Activated CD8-positive, alpha-beta T cell treated with anti-CD3 and anti-CD28 coated beads, Interleukin-2, amount 10 ng/mL, durations not matched to agents 7 days and 5 days (primary cell): ENCODE data around the gene NELL1. TPM values are rescaled to one million over a fixed set of nuclear protein-coding genes. Genes with fewer than 3 reads are reported as not detected.

Experiments used
- ATAC-seq: fragments of 150-1000 bp; cut with Tn5 transposase; one replicate; pipeline ENCODE4 v1.10.0; 2021; ENCODE audit warnings: moderate library complexity
- CTCF ChIA-PET: fragments of 350-600 bp; sonication (Branson Sonifier 250); formaldehyde crosslinking; loops from one replicate; lab custom pipeline; 2021; ENCODE audit warnings: antibody characterized with exemption; lab: Charles Lee
- POLR2A ChIA-PET: fragments of 350-600 bp; sonication (Branson Sonifier 250); formaldehyde crosslinking; loops from one replicate; lab custom pipeline; 2021; ENCODE audit warnings: antibody characterized with exemption; lab: Charles Lee
- DNase-seq: peaks from one replicate; pipeline ENCODE4 v3.0.0-alpha.2; 2020
- H3K27ac Mint-ChIP-seq: one replicate; pipeline ENCODE4 v1.8.0; 2021; ENCODE audit warnings: mild to moderate bottlenecking, mixed read lengths
- H3K27me3 Mint-ChIP-seq: one replicate; pipeline ENCODE4 v1.8.0; 2021; ENCODE audit warnings: low read depth, mixed read lengths
- H3K36me3 Mint-ChIP-seq: one replicate; pipeline ENCODE4 v1.8.0; 2021; ENCODE audit warnings: low read depth, mixed read lengths
- H3K4me1 Mint-ChIP-seq: one replicate; pipeline ENCODE4 v1.8.0; 2021; ENCODE audit warnings: low read depth, mixed read lengths
- H3K4me3 Mint-ChIP-seq: one replicate; pipeline ENCODE4 v1.8.0; 2021; ENCODE audit warnings: mild to moderate bottlenecking, mixed read lengths
- H3K9me3 Mint-ChIP-seq: one replicate; pipeline ENCODE4 v1.8.0; 2022; ENCODE audit warnings: mixed read lengths; ENCODE audit not compliant: insufficient read depth
- total RNA-seq, 2 experiments: library from RNA; stranded (reverse); gene quantifications; one replicate each; pipeline ENCODE4 v1.2.3, GENCODE V29; 2021

Gene NELL1
- total RNA-seq, 2 experiments from 2014 or later = not detected

DNA sequence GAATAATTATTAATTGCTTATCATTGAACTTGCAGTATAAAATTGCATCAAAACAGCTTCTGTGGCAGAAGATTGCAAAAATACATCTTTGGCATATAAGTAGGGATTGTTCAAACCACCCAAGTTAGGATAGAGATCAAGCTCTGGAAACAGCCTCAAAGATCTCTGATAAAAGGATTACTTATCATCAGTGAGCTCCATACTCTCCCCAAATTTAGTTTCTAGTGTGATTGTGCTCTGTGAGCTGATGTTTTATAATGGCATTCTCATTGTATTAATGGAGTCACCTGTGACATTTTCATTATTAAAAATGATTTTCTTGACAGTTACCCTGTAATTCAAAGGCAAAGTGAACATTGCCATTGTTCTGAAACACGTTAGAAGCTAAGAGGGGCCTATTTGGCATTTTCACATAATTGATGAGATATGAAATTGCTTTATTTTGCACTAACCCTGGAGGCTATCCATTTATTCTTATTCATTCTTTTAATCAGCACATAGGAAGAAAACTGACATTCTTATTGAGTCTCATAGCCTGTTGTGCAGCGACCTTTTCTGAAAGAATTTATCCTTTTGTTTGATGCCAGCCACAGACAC, 897.2 kb downstream of the NELL1 start:
- H3K9me3 Mint-ChIP-seq = no peaks in the 10 kb centered on the region
- H3K4me1 Mint-ChIP-seq = no peaks in the 10 kb centered on the region
- ChIA-PET CTCF (no interaction called here), POLR2A (no interaction called here)
- H3K27me3 Mint-ChIP-seq = no peaks in the 10 kb centered on the region
- H3K36me3 Mint-ChIP-seq = no peaks in the 10 kb centered on the region
- H3K27ac Mint-ChIP-seq = no peak overlapping the region
- no peak overlapping the region for H3K4me3 Mint-ChIP-seq
- ATAC-seq (no peak), DNase-seq (no peak)

GRCh38 chr11:21567645-21568290, 898.4 kb downstream of the NELL1 start:
- no peaks in the 10 kb centered on the region for H3K9me3 Mint-ChIP-seq
- H3K27ac Mint-ChIP-seq = no peak overlapping the region
- no peaks in the 10 kb centered on the region for H3K36me3 Mint-ChIP-seq
- no peak for DNase-seq
- no peaks in the 10 kb centered on the region for H3K4me1 Mint-ChIP-seq
- ChIA-PET POLR2A (no interaction called here), CTCF (no interaction called here)
- no peak for ATAC-seq
- H3K27me3 Mint-ChIP-seq = no peaks in the 10 kb centered on the region
- no peak overlapping the region for H3K4me3 Mint-ChIP-seq

- DNase-seq = no peak
- ChIA-PET CTCF (no interaction called here), POLR2A (no interaction called here)
- peaks cover 3% of the 10 kb centered on the region for H3K9me3 Mint-ChIP-seq
- H3K4me3 Mint-ChIP-seq = no peak overlapping the region
- H3K36me3 Mint-ChIP-seq = no peaks in the 10 kb centered on the region
- no peaks in the 10 kb centered on the region for H3K4me1 Mint-ChIP-seq
- no peak for ATAC-seq
- H3K27ac Mint-ChIP-seq = no peak overlapping the region
- no peaks in the 10 kb centered on the region for H3K27me3 Mint-ChIP-seq
These were observed 902.8 kb downstream of the NELL1 start for GRCh38 chr11:21572210-21572609.

DNA sequence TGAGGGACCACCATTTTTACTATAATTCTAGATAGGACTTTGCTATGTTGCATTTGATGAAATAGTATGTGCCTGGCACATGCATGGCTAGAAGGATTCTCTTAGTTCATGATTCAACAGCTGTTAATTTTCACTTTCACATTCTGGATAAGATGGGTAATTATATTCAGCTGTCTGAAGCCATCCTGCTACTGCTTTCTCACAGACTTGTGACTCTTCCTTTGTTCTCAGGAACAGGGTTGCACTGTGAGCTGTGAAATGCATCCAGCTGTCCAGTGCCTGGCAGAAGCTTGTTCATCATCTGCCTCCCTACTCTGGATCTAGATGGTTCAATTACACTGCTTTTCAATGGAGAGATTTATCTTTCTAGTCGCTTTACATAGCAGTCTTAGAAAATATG, 913.4 kb downstream of the NELL1 start:
- H3K4me3 Mint-ChIP-seq = no peak overlapping the region
- POLR2A ChIA-PET = no interaction called here
- H3K4me1 Mint-ChIP-seq = no peaks in the 10 kb centered on the region
- CTCF ChIA-PET = no interaction called here
- peaks cover 4% of the 10 kb centered on the region for H3K9me3 Mint-ChIP-seq
- H3K27ac Mint-ChIP-seq = no peak overlapping the region
- no peaks in the 10 kb centered on the region for H3K27me3 Mint-ChIP-seq
- ATAC-seq = no peak
- no peaks in the 10 kb centered on the region for H3K36me3 Mint-ChIP-seq
- no peak for DNase-seq

DNA sequence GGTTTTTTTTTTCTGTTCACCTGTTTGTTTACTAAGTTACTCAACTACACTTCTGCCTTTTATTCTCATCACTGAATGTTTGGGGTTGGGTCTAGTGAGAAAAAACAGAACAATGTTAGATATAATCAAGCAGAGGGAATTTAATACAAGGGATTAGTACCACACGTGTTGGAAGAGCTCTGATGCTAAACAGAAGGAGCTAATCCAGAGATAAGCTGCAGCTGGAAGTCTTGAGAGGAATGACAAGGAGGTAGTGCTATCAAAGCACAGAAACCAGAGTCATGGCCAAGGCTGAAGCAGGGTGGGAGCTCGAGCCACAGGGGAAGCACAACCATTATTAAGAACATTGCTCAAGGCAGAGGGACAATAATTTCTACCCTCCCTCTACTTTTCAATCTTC, 919.4 kb downstream of the NELL1 start:
- ATAC-seq (no peak), DNase-seq (no peak)
- H3K27ac Mint-ChIP-seq = no peak overlapping the region
- no peak overlapping the region for H3K4me3 Mint-ChIP-seq
- peaks cover 13% of the 10 kb centered on the region for H3K9me3 Mint-ChIP-seq
- H3K27me3 Mint-ChIP-seq = no peaks in the 10 kb centered on the region
- H3K36me3 Mint-ChIP-seq = no peaks in the 10 kb centered on the region
- ChIA-PET POLR2A (no interaction called here), CTCF (no interaction called here)
- no peaks in the 10 kb centered on the region for H3K4me1 Mint-ChIP-seq

DNA sequence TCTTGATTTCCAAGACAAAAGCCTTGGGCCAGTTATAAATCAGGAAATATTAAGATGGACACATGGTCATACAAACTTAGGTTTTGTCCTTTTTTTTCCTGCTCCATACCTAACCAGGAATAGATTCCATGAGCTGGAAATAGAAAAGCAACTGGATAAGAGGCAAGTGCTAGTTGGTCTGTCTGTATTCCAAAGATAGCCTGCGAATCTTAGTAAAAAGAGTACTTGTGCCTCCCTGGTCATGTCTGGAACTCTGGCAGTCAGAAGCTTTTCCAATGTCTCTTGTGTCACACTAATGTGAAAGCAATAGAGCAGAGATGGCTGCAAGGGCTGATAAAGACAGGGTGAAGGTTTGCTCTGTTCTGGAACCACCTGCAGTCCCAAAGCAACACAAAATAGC, 933.3 kb downstream of the NELL1 start:
- POLR2A ChIA-PET = no interaction called here
- Mint-ChIP-seq H3K4me3 (no peak overlapping the region), H3K36me3 (no peaks in the 10 kb centered on the region), H3K9me3 (no peaks in the 10 kb centered on the region), H3K4me1 (no peaks in the 10 kb centered on the region), H3K27me3 (no peaks in the 10 kb centered on the region), H3K27ac (no peak overlapping the region)
- DNase-seq (no peak), ATAC-seq (no peak)
- CTCF ChIA-PET = no interaction called here

DNA sequence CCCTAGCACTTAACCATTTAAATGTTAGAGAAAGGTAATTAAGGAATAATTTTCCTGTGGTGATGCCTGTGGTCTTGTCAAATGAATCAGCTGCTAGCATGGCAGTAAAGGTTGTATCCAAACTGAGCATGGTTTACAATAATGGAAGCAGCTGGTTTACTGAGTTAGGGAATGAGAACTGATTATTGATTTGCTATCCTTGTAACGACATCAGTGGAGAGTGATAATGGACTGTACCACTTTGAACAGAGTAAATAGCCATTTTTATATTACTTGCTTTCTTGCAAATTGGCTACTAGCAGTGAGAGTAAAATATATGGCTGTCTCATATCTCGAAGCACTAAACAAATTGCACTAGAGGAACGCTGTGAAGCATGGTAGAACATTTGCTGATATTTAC, 934.5 kb downstream of the NELL1 start:
- Mint-ChIP-seq H3K27me3 (no peaks in the 10 kb centered on the region), H3K4me3 (no peak overlapping the region), H3K27ac (no peak overlapping the region), H3K36me3 (no peaks in the 10 kb centered on the region), H3K4me1 (no peaks in the 10 kb centered on the region), H3K9me3 (no peaks in the 10 kb centered on the region)
- ChIA-PET CTCF (no interaction called here), POLR2A (no interaction called here)
- DNase-seq (no peak), ATAC-seq (no peak)

DNA sequence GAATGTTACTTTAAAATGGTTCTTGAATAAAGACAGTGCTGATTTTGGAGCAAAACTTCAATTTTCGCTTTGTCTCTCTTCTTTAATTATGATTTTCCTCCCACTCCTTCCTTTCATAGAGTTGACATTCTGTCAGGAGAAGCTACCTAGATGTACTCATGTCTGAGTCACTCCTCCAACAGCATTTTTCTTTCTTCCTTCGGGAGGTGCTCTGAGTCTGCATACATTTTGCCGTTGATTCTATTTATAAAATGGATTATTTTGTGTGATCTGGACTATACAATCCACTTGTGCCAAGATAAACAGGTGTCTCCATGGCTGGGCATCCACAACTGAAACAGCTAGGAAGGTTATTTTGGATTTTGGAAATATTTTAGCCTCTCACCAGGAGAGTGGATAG, 935.2 kb downstream of the NELL1 start:
- CTCF ChIA-PET = no interaction called here
- Mint-ChIP-seq H3K4me1 (no peaks in the 10 kb centered on the region), H3K9me3 (no peaks in the 10 kb centered on the region), H3K36me3 (no peaks in the 10 kb centered on the region), H3K27ac (no peak overlapping the region), H3K4me3 (no peak overlapping the region), H3K27me3 (no peaks in the 10 kb centered on the region)
- DNase-seq (no peak), ATAC-seq (no peak)
- POLR2A ChIA-PET = no interaction called here

DNA sequence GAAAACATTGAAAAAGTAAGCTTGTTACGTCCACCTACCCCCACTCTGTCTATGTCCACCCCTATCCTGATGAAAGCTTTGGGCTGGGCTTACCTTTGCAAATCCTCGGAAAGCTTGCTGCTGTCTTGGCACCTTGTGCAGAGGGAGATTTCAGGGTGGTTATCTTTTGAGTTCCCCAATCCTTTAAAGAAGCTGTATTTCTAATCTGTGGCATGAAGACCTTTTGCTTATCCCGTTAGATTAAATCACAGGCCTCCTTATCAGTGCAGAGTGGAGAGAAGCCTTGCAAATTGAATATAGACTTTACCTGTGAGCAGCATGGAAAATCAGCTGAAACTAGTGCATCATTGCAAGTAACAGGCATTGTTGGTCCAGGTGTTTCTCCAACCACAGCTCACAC, 942.9 kb downstream of the NELL1 start:
- no peak overlapping the region for H3K4me3 Mint-ChIP-seq
- DNase-seq (no peak), ATAC-seq (no peak)
- no peaks in the 10 kb centered on the region for H3K4me1 Mint-ChIP-seq
- no peak overlapping the region for H3K27ac Mint-ChIP-seq
- no peaks in the 10 kb centered on the region for H3K27me3 Mint-ChIP-seq
- POLR2A ChIA-PET = no interaction called here
- H3K36me3 Mint-ChIP-seq = no peaks in the 10 kb centered on the region
- H3K9me3 Mint-ChIP-seq = peaks cover 7% of the 10 kb centered on the region
- CTCF ChIA-PET = no interaction called here

DNA sequence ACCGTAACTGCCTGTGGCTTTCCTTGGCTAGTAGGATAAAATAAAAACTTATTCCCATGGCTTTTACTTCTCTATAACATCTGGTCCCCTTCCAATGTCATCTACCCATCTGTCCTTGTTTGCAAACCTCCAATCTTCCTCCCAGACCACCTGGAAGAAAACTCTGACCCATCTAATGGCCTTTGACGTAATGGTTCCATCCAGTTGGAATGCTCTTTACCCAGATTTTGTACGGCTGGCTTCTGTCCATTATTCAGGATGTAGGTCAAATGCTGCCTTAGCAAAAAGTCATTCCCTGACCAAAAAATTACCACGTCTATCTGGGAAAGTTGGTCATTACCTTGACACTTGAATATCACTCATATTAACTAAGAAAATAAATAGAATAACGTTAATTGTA, 945.6 kb downstream of the NELL1 start:
- no peaks in the 10 kb centered on the region for H3K36me3 Mint-ChIP-seq
- CTCF ChIA-PET = no interaction called here
- no peak overlapping the region for H3K4me3 Mint-ChIP-seq
- peaks cover 7% of the 10 kb centered on the region for H3K9me3 Mint-ChIP-seq
- POLR2A ChIA-PET = no interaction called here
- no peak for ATAC-seq
- H3K4me1 Mint-ChIP-seq = no peaks in the 10 kb centered on the region
- no peak overlapping the region for H3K27ac Mint-ChIP-seq
- DNase-seq = no peak
- no peaks in the 10 kb centered on the region for H3K27me3 Mint-ChIP-seq

- DNase-seq (no peak), ATAC-seq (no peak)
- Mint-ChIP-seq H3K9me3 (peaks cover 7% of the 10 kb centered on the region), H3K36me3 (no peaks in the 10 kb centered on the region), H3K4me1 (no peaks in the 10 kb centered on the region), H3K27ac (no peak overlapping the region), H3K4me3 (no peak overlapping the region), H3K27me3 (no peaks in the 10 kb centered on the region)
- ChIA-PET CTCF (no interaction called here), POLR2A (no interaction called here)
These were observed 946.6 kb downstream of the NELL1 start for GRCh38 chr11:21615955-21616371.

- Mint-ChIP-seq H3K27ac (no peak overlapping the region), H3K9me3 (no peaks in the 10 kb centered on the region), H3K36me3 (no peaks in the 10 kb centered on the region), H3K4me3 (no peak overlapping the region), H3K27me3 (no peaks in the 10 kb centered on the region), H3K4me1 (no peaks in the 10 kb centered on the region)
- no peak for DNase-seq
- no peak for ATAC-seq
- ChIA-PET CTCF (no interaction called here), POLR2A (no interaction called here)
These were observed 953.2 kb downstream of the NELL1 start for GRCh38 chr11:21622566-21622965.

- no peaks in the 10 kb centered on the region for H3K9me3 Mint-ChIP-seq
- CTCF ChIA-PET = no interaction called here
- POLR2A ChIA-PET = no interaction called here
- no peak overlapping the region for H3K27ac Mint-ChIP-seq
- no peak for ATAC-seq
- no peaks in the 10 kb centered on the region for H3K36me3 Mint-ChIP-seq
- no peaks in the 10 kb centered on the region for H3K4me1 Mint-ChIP-seq
- no peak for DNase-seq
- H3K27me3 Mint-ChIP-seq = no peaks in the 10 kb centered on the region
- H3K4me3 Mint-ChIP-seq = no peak overlapping the region
These were observed 953.6 kb downstream of the NELL1 start for GRCh38 chr11:21622995-21623394.
